HepG2 (cell line): Measurements from ENCODE around the gene LRPAP1.
"Not testable (repeated sequence)": the region's sequence is repeated elsewhere in the genome, so short reads cannot be mapped to it uniquely, and the experiment has no call there.

Source experiments
- ARHGAP35 ChIP-seq: sonication (generic); formaldehyde crosslinking; IDR thresholded peaks from 2 replicates; pipeline ENCODE4 v1.9.0; 2022; ENCODE audit warnings: mild to moderate bottlenecking, inconsistent platforms, moderate library complexity, missing genetic modification reagents, borderline replicate concordance
- POLR2A ChIP-seq, 2 experiments: IDR thresholded peaks; 2 replicates each; pipeline ENCODE4 v1.6.1; 2011; ENCODE audit warnings: low read depth in 2 of 2, low read length in 2 of 2, mild to moderate bottlenecking in 1 of 2, moderate library complexity in 1 of 2; ENCODE audit not compliant: insufficient read depth in 1 of 2

DNA sequence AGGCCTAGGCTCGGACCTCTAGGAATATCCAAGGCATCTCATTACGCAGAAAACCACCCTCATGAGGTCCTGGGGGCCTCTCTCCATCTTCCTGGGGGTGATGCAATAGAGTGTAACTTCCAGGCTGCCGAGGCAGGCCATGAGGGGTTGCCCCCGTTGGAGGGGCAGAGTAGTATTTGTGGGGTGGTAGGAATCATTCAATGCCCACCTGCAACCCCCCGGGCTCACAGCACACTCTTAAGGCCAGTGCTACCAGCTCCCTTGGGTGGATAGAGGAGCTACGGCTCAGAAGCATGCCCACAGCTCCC, 17.4 kb upstream of the LRPAP1 start:
- TF ChIP-seq POLR2A (IDR thresholded peaks at IDR 0.05; ENCODE audit: insufficient read depth in 1 of 2, low read depth in 2 of 2, low read length in 2 of 2); ARHGAP35: not testable (repeated sequence)
